ENCODE results near the gene ADM.

Gene ADM

GRCh38 chr11:10295064-10295901, 9.6 kb upstream of the ADM start:
- peak overlapping the region; percentile 90 for H3K27ac ChIP-seq
- ChIA-PET POLR2A (ENCODE audit: low non-redundant PET) (no interaction called here), CTCF (no interaction called here)
- no peak for DNase-seq (ENCODE audit: low spot score)
- no peak for TF ChIP-seq CTCF (conservative IDR thresholded peaks at IDR 0.05; ENCODE audit: low read depth)

GRCh38 chr11:10298342-10298741, 6.5 kb upstream of the ADM start:
- H3K27ac ChIP-seq, result no peak overlapping the region
- CTCF ChIA-PET, result no interaction called here
- POLR2A ChIA-PET (ENCODE audit: low non-redundant PET), result no interaction called here
- DNase-seq (ENCODE audit: low spot score), result no peak
- no peak for TF ChIP-seq CTCF (conservative IDR thresholded peaks at IDR 0.05; ENCODE audit: low read depth)

GRCh38 chr11:10301656-10302358, 3.1 kb upstream of the ADM start:
- peak overlapping the region; percentile 94 for H3K27ac ChIP-seq
- no peak for TF ChIP-seq CTCF (conservative IDR thresholded peaks at IDR 0.05; ENCODE audit: low read depth)
- DNase-seq (ENCODE audit: low spot score), result peak; percentile 41
- POLR2A ChIA-PET (ENCODE audit: low non-redundant PET), result no interaction called here
- CTCF ChIA-PET, result interaction anchor here (0.5 to 0.6 kb wide), 2 partner anchors 38 to 210 kb away, joined by 3 to 4 read pairs; no protein-coding TSS in a partner anchor

GRCh38 chr11:10302359-10302743, 2.5 kb upstream of the ADM start:
- POLR2A ChIA-PET (ENCODE audit: low non-redundant PET), result interaction anchor here (0.6 to 1.1 kb wide), 2 partner anchors 185 to 543 kb away, joined by 3 to 5 read pairs; no protein-coding TSS in a partner anchor
- peak overlapping the region; percentile 94 for H3K27ac ChIP-seq
- peak; percentile 13 for DNase-seq (ENCODE audit: low spot score)
- CTCF ChIA-PET, result interaction anchor here (0.5 to 1.3 kb wide), 3 partner anchors 211 to 544 kb away, joined by 3 read pairs; no protein-coding TSS in a partner anchor
- TF ChIP-seq CTCF (conservative IDR thresholded peaks at IDR 0.05; ENCODE audit: low read depth), result no peak

- ChIA-PET CTCF (interaction anchor here (0.6 to 1.3 kb wide), 3 partner anchors 120 to 544 kb away, joined by 3 read pairs; no protein-coding TSS in a partner anchor), POLR2A (ENCODE audit: low non-redundant PET) (interaction anchor here (0.6 to 1.1 kb wide), 2 partner anchors 185 to 544 kb away, joined by 3 to 5 read pairs; no protein-coding TSS in a partner anchor)
- peak overlapping the region; percentile 94 for H3K27ac ChIP-seq
- no peak for TF ChIP-seq CTCF (conservative IDR thresholded peaks at IDR 0.05; ENCODE audit: low read depth)
- peak; percentile 34 for DNase-seq (ENCODE audit: low spot score)
Measured at GRCh38 chr11:10302744-10303557, 1.9 kb upstream of the ADM start.
